Aorta (tissue), 5 donors: Measurements from ENCODE around the gene USPL1. TPM values are rescaled to one million over a fixed set of nuclear protein-coding genes. Genes with fewer than 3 reads are reported as not detected.

Source experiments
- ATAC-seq: fragments of 200-7000 bp; cut with Tn5 transposase; one replicate; pipeline ENCODE4 v1.9.1; 2022; ENCODE audit warnings: moderate library complexity; ENCODE audit not compliant: low FRiP score
- DNase-seq, 2 donors: peaks; one replicate each; pipeline ENCODE4 v3.0.0-alpha.2; 2020
- H3K27ac ChIP-seq, 2 donors: one replicate each; pipeline ENCODE4 v1.5.1; 2013; ENCODE audit warnings: low read length in 2 of 2, mild to moderate bottlenecking in 2 of 2, moderate library complexity in 2 of 2, control low read depth in 1 of 2, inconsistent platforms in 1 of 2, low read depth in 1 of 2
- H3K27me3 ChIP-seq, 2 donors: one replicate each; pipeline ENCODE4 v1.6.1; 2013; ENCODE audit warnings: control low read depth in 1 of 2, low read length in 1 of 2, mild to moderate bottlenecking in 1 of 2, moderate library complexity in 1 of 2; ENCODE audit not compliant: insufficient read depth in 2 of 2, control insufficient read depth in 1 of 2
- H3K36me3 ChIP-seq, 2 donors: one replicate each; pipeline ENCODE4 v1.6.1; 2013; ENCODE audit warnings: control low read depth in 1 of 2, low read length in 1 of 2, mild to moderate bottlenecking in 1 of 2; ENCODE audit not compliant: insufficient read depth in 2 of 2, control insufficient read depth in 1 of 2
- H3K4me1 ChIP-seq, 2 donors: one replicate each; pipeline ENCODE4 v1.6.1; 2013; ENCODE audit warnings: low read length in 2 of 2, control low read depth in 1 of 2, mild to moderate bottlenecking in 1 of 2, moderate library complexity in 1 of 2; ENCODE audit not compliant: insufficient read depth in 2 of 2, control insufficient read depth in 1 of 2
- H3K4me3 ChIP-seq, 2 donors: one replicate each; pipeline ENCODE4 v1.5.1; 2013; ENCODE audit warnings: low read length in 2 of 2, control low read depth in 1 of 2, mild to moderate bottlenecking in 1 of 2
- H3K9me3 ChIP-seq: one replicate; pipeline ENCODE4 v1.6.1; 2013; ENCODE audit warnings: mild to moderate bottlenecking, low read length; ENCODE audit not compliant: control insufficient read depth
- WGBS, 2 donors: extraction: QIAGEN DNeasy Blood & Tissue Kit; methylation state at CpG; one replicate each; pipeline ENCODE4 v1.1.7; 2013; 5-methylcytosine and 5-hydroxymethylcytosine counted together
- intact Hi-C, 2 donors: fragments of 100-400 bp; cut with DNase I; formaldehyde crosslinking; loops; one replicate each; pipeline versions ENCODE4 v1.14.2 to v1.15.0; 2022
- polyA plus RNA-seq, 2 donors: library from polyadenylated mRNA; stranded (reverse); fragments of 200-250 nt; gene quantifications; one replicate each; pipeline ENCODE4 v1.2.3, GENCODE V29; 2013
- total RNA-seq, 2 donors: library from RNA; stranded (reverse); fragmentation: NEBNext Ultra II Directional; extraction: Animal tissue kit (Norgen Biotek cat#: 25700); gene quantifications; one replicate each; pipeline ENCODE4 v1.2.1, GENCODE V29; 2021
- donor health status: healthy with polysubstance abuse.
- donor health status: Bipolar disorder and iron deficiency.
- donor health status: DM: no; HTN: no; CAD: no.
- donor health status: DM: no; HTN: no; CAD: no.
- donor health status: DM: yes; HTN: yes; CAD: no.

USPL1 gene
- total and polyA plus RNA-seq, 4 donors = 3.3 to 18.8 (median 11.1) TPM

DNA sequence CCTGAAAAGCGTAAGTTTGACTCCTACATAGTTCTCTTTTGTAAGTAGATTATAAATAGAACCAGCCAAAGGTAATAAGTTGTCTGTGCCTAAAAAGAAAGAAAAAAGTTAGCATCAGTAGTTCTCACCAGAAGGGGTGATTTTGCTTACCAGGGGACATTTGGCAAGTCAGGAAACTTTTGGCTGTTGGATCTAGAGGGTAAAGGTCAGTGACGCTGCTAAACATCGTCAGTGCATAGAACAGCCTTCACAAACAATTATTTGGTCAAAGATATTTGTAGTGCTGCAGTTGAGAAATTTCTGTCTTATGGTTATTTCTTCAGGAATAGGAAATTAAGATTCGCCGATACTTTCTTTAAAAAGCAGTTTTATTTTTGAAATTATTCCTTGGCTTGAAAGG, 2.0 kb downstream of the USPL1 start:
- Histone ChIP-seq H3K36me3 (no peaks in the 10 kb centered on the region), H3K27me3 (no peaks in the 10 kb centered on the region), H3K4me1 (peaks cover 0 to 7% of the 10 kb centered on the region in 2 donors), H3K4me3 (peak overlapping the region in 1 of 2 donors; percentile 11), H3K27ac (no peak overlapping the region), H3K9me3 (no peaks in the 10 kb centered on the region)
- DNase-seq (no peak), ATAC-seq (no peak)
- intact Hi-C loops = loop anchor here (5.0 to 10.0 kb wide), 9 partner anchors 53 to 485 kb away; partner anchors contain the start of genes HMGB1 (in 1 of the 2), KATNAL1 (in 1 of the 2), MEDAG (in 1 of the 2) and UBE2L5 (in 1 of the 2)
- 65 to 66% methylated on average over 5 of the region's 5 CpGs for WGBS, 2 donors

- Histone ChIP-seq H3K27ac (no peak overlapping the region), H3K4me1 (peaks cover 0 to 7% of the 10 kb centered on the region in 2 donors), H3K36me3 (no peaks in the 10 kb centered on the region), H3K27me3 (no peaks in the 10 kb centered on the region), H3K4me3 (no peak overlapping the region), H3K9me3 (no peaks in the 10 kb centered on the region)
- DNase-seq (no peak), ATAC-seq (no peak)
- 75 to 85% methylated on average over 3 of the region's 3 CpGs for WGBS, 2 donors
- intact Hi-C loops = no loop called here
Observed at GRCh38 chr13:30620941-30621340, 3.2 kb downstream of the USPL1 start.

DNA sequence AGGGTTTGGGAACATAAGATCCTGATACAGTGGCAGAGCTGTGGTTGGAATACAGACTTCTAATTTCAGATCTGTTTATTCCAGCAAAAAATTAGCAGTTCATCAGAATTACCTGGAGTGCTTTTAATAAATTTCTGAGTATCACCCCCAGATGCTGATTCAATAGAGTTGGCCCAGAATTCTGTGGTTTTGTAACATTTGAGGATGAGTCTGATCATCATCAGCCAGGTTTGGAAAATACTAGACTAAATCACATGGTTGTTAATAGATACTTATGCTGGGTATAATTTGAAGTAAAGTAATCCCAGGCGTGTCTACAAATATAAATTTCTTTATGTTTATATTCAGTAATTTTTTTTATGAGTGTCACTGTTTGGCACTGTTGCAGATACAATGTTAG, 4.8 kb downstream of the USPL1 start:
- no peak overlapping the region for H3K4me3 ChIP-seq
- no peaks in the 10 kb centered on the region for H3K36me3 ChIP-seq
- DNase-seq = no peak
- WGBS, 2 donors = 68 to 85% methylated on average over 1 of the region's 1 CpG
- peaks cover 0 to 7% of the 10 kb centered on the region in 2 donors for H3K4me1 ChIP-seq
- no peaks in the 10 kb centered on the region for H3K27me3 ChIP-seq
- no peak overlapping the region for H3K27ac ChIP-seq
- H3K9me3 ChIP-seq = no peaks in the 10 kb centered on the region
- ATAC-seq = no peak
- intact Hi-C loops = no loop called here

- ATAC-seq (no peak), DNase-seq (no peak)
- no peak overlapping the region for H3K27ac ChIP-seq
- no peaks in the 10 kb centered on the region for H3K27me3 ChIP-seq
- 34 to 42% methylated on average over 5 of the region's 5 CpGs for WGBS, 2 donors
- H3K4me1 ChIP-seq = peaks cover 0 to 7% of the 10 kb centered on the region in 2 donors
- no peak overlapping the region for H3K4me3 ChIP-seq
- intact Hi-C loops = no loop called here
- no peaks in the 10 kb centered on the region for H3K9me3 ChIP-seq
- H3K36me3 ChIP-seq = no peaks in the 10 kb centered on the region
Observed at GRCh38 chr13:30623392-30623791, 5.7 kb downstream of the USPL1 start.

- WGBS, 2 donors = 83 to 87% methylated on average over 1 of the region's 1 CpG
- peaks cover 0 to 2% of the 10 kb centered on the region in 2 donors for H3K36me3 ChIP-seq
- H3K27ac ChIP-seq = no peak overlapping the region
- H3K9me3 ChIP-seq = no peaks in the 10 kb centered on the region
- intact Hi-C loops = no loop called here
- ATAC-seq (no peak), DNase-seq (no peak)
- H3K4me3 ChIP-seq = no peak overlapping the region
- peaks cover 0 to 3% of the 10 kb centered on the region in 2 donors for H3K4me1 ChIP-seq
- H3K27me3 ChIP-seq = no peaks in the 10 kb centered on the region
Observed at GRCh38 chr13:30624630-30625029, 6.9 kb downstream of the USPL1 start.

DNA sequence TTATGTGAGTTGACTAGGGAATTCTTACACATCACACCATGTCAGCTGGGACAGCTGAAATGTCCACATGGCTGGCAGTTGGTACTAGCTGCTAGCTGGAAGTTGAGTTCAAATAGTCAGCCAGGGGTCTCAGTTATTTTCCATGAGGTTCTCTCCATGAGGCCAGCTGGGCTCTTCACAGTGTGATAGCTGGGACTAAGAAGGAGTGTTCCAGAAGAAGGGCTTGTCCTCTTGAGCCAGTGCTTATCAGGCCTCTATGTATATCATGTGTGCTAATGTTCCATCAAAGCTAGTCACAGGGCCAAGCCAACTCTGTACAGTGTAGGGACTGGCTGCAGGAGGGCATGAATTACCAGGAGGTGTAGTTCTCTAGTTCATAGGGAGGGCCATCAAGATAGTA, 11.8 kb downstream of the USPL1 start:
- no peak overlapping the region for H3K4me3 ChIP-seq
- H3K9me3 ChIP-seq = no peaks in the 10 kb centered on the region
- ATAC-seq = no peak
- no peaks in the 10 kb centered on the region for H3K27me3 ChIP-seq
- H3K36me3 ChIP-seq = peaks cover 0 to 9% of the 10 kb centered on the region in 2 donors
- H3K4me1 ChIP-seq = no peaks in the 10 kb centered on the region
- H3K27ac ChIP-seq = no peak overlapping the region
- intact Hi-C loops = no loop called here
- no peak for DNase-seq

- WGBS, 2 donors = 96 to 97% methylated on average over 4 of the region's 4 CpGs
- H3K4me3 ChIP-seq = no peak overlapping the region
Observed at GRCh38 chr13:30633861-30634260, 16.1 kb downstream of the USPL1 start.

GRCh38 chr13:30634838-30635237, 17.1 kb downstream of the USPL1 start:
- WGBS, 2 donors = 91 to 92% methylated on average over 3 of the region's 3 CpGs
- ATAC-seq = no peak
- no peak overlapping the region for H3K4me3 ChIP-seq
- intact Hi-C loops = no loop called here
- no peaks in the 10 kb centered on the region for H3K9me3 ChIP-seq
- peaks cover 0 to 7% of the 10 kb centered on the region in 2 donors for H3K36me3 ChIP-seq
- peaks cover 0 to 2% of the 10 kb centered on the region in 2 donors for H3K4me1 ChIP-seq
- H3K27me3 ChIP-seq = no peaks in the 10 kb centered on the region
- no peak for DNase-seq
- no peak overlapping the region for H3K27ac ChIP-seq

More at GRCh38 chr13:30633861-30634260, 16.1 kb downstream of the USPL1 start:
- intact Hi-C loops = no loop called here
- H3K4me1 ChIP-seq = no peaks in the 10 kb centered on the region
- no peaks in the 10 kb centered on the region for H3K9me3 ChIP-seq
- ATAC-seq (no peak), DNase-seq (no peak)
- no peaks in the 10 kb centered on the region for H3K27me3 ChIP-seq
- H3K36me3 ChIP-seq = peaks cover 0 to 9% of the 10 kb centered on the region in 2 donors
- no peak overlapping the region for H3K27ac ChIP-seq

- ATAC-seq = no peak
- Histone ChIP-seq H3K4me3 (no peak overlapping the region), H3K4me1 (peaks cover 0 to 2% of the 10 kb centered on the region in 2 donors), H3K27ac (no peak overlapping the region), H3K27me3 (no peaks in the 10 kb centered on the region), H3K36me3 (peaks cover 3 to 5% of the 10 kb centered on the region in 2 donors), H3K9me3 (no peaks in the 10 kb centered on the region)
- WGBS, 2 donors = 83 to 91% methylated on average over 4 of the region's 4 CpGs
- intact Hi-C loops = no loop called here
- no peak for DNase-seq
Observed at GRCh38 chr13:30638301-30638700, 20.6 kb downstream of the USPL1 start.
